Right renal cortex interstitium (tissue), 3 donors: ENCODE measurements around the gene SUFU. TPM values are rescaled to one million over a fixed set of nuclear protein-coding genes. Genes with fewer than 3 reads are reported as not detected.
"Not testable (repeated sequence)": the region's sequence is repeated elsewhere in the genome, so short reads cannot be mapped to it uniquely, and the experiment has no call there.

ENCODE experiments used
- DNase-seq, 3 donors: peaks; one replicate each; pipeline ENCODE4 v3.0.0-alpha.2; 2013; ENCODE audit warnings: low read depth in 3 of 3, low spot score in 2 of 3
- polyA plus RNA-seq, 3 donors: library from polyadenylated mRNA; unstranded; fragments of 120-200 nt; gene quantifications; one replicate each; pipeline ENCODE4 v1.2.1, GENCODE V29; 2013; ENCODE audit not compliant: insufficient read length in 3 of 3

The SUFU gene
- polyA plus RNA-seq: 10 to 100 TPM; 24.1 to 30.0 (median 27.6) TPM

DNA sequence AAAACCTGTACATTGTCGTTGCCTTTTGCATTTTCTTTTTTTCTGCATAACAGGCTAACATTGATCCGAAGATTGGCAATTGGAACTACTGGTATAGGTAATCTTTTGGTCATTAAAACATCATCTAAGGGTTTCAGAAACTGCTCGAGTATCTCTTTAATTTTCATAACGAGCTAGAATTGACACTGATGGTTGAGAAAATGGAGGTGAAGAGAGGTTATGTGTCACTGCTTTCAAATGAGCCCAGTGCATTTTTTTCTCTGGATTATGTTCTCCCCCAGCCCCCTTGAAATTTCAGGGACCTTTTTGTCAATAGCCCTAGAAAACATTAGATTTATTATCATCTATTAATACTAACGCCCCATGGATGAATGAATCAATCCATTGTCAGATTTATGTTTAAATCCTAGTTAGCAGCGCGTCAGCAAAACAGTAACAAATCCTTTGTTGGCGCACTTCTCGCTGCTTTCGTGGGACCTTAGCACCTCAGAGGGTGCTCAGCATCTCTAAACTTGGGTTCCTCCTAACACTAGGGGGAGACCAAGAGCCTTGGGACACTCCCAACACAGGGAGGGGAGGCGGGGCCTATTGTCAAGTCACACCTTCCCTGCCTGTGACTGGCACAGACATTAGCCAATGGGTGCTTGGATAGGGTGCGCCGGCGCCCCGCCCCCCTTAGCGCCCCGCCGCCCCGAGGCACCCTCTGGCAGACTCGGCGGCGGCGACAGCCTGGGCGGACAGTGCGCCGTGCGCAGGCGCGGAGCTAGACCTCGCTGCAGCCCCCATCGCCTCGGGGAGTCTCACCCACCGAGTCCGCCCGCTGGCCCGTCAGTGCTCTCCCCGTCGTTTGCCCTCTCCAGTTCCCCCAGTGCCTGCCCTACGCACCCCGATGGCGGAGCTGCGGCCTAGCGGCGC lies at the start of gene SUFU:
Gene SUFU, plus strand, starts transcription at position 709 of the 915 bp plus-strand sequence. Its CDS starts 181 bp downstream, at position 890.
- peak; percentile 98 for DNase-seq

DNA sequence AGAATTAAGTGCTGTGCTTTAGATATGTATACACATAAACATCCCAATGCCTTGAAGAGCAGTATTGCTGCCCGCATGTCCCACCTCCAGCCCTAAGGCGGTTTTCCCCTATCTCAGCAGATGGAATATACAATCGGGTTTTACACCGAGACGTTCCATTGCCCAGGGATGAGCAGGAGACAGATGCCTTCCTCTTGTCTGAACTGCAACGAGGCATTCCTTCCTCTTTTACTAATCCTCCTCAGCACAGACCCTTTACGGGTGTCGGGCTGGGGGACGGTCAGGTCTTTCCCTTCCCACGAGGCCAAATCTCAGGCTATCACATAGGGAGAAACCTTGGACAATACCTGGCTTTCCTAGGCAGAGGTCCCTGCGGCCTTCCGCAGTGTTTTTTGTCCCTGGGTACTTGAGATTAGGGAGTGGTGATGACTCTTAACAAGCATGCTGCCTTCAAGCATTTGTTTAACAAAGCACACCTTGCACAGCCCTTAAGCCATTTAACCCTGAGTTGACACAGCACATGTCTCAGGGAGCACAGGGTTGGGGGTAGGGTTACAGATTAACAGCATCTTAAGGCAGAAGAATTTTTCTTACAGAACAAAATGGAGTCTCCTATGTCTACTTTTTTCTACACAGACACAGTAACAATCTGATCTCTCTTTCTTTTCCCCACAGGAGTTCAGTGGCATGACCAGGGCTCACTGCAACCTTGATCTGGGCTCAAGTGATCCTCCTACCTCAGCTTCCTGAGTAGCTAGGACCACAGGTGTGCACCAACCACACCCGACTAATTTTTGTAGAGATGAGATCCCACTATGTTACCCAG lies 48.9 kb upstream of the SUFU start:
- DNase-seq: not testable (repeated sequence)

DNA sequence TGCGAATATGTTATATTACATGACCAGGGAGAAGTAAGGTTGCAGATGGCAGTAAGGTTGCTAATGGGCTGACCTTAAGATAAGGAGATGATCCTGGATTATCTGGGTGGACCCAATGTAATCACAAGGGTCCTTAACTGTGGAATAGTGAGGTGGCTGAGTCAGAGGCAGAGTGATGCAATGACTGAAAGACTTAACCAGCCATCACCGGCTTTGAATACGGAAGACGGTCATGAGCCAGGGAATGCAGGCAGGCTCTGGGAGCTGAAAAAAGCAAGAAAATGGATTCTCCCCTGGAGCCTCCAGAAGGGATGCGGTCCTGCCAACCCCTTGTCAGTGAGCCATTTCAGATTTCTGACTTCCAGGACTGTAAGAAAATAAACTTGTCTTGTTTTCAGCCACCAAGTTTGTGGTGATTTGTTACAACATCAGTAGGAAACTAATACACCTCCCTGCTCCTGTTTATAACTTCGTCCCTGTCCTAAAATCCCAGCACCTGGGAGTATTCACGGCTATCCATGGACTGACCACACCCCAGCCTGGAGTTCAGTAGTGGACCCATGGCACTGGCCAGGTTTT lies 47.8 kb upstream of the SUFU start:
- no peak for DNase-seq

DNA sequence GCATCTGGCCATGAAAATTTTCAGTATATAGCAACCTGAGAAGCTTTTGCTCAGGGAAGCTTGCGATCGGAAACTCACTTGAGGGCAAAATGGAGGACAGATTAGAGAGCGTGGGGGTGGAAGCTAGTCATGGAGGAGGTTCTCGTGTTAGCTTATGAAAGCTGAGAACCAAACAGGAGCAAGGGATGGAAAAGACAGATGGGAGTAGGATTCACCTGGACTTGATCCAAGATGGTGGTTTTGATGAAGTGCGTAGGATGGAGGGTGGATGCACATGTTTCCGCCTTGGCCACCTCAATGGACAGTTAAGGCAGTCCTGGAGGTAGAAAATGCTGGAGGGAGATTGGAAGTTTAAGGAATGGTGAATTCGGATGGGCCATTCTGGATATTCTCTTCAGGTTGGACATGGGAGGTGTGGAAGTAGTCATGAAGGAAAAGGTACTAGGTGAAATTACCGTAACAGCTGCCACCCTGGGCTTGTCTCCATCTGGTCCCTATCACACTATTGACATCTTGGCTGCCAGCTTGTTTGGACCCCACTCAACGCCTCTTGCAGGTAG lies 46.1 kb upstream of the SUFU start:
- DNase-seq: no peak

DNA sequence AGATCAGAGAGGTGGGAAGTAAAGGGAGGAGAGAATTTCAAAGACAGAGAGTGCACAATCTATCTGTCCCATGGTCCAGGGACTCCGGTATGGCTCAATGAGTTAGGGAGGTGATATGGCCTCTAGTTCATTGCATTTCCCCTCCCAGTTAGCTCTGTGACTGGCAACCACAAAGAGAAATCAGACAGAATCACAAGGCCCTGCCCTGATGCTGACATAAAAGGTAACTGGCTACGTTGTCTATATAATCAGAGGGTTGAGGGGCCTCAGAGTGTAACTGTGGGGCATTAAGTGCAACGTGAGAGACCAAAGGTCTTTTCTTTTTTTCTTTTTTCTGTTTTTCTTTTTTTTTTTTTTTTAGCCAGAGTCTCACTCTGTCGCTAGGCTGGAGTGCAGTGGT lies 45.1 kb upstream of the SUFU start:
- no peak for DNase-seq

DNA sequence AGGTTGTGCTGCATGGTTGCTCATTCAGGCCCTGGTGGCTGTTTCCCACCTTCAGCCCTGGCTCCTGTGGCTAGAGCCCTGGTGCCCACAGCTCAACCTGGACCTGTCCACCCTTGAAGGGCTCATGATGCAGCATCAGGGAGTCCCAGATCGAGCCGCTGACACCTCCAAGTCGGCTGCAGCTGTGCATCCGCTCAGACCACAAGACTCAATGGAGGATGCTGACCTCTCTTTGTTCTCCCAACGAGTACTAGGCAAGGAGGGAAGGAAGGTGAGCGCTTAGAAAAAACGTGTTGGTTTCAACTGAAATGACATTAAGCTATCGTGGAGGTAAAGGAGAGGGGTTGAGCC lies 43.0 kb upstream of the SUFU start:
- no peak for DNase-seq

DNA sequence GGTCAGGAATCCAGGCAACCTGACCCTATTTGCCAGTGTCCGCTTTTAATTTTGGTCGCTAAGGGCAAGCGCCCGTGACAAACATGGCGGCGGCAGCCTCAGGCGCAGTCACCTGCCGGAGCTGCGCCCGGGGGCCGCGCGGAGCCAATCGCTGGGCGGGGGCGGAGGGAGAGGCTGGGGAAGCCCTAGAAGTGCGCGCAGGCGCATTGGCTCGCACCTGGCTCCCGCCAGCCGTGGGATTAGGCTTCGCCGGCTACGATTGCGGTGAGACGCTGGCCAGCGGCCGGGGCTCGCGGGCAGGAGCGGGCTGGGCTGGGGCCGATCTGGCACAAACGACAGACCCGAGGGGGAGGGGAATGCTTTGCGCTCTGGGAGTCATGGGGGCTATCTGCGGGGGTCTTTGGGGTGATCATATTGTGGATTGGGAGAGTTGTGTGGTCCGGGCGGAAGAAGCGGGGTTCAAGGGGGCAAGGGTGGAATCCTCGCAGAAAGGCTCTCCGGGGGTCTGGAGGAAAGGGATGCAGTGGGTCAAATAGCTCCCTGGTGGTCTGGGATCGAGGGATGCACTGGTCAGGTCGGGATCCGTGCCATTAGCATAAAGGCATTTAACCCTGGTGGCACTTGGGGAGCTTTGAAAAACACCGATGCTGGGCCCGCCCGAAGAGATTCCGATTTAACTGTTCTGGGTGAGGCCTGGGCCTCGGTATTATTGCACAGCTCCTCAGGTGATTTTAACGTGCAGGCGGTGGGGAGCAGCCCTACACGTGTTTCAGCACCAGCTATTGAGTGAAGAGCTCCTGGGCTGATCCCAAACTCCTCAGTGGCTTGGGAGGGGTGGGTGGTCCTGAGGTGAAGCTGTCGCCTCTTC lies 42.4 kb upstream of the SUFU start:
- DNase-seq: peak in 2 of 3 donors; percentile 73 to 82

DNA sequence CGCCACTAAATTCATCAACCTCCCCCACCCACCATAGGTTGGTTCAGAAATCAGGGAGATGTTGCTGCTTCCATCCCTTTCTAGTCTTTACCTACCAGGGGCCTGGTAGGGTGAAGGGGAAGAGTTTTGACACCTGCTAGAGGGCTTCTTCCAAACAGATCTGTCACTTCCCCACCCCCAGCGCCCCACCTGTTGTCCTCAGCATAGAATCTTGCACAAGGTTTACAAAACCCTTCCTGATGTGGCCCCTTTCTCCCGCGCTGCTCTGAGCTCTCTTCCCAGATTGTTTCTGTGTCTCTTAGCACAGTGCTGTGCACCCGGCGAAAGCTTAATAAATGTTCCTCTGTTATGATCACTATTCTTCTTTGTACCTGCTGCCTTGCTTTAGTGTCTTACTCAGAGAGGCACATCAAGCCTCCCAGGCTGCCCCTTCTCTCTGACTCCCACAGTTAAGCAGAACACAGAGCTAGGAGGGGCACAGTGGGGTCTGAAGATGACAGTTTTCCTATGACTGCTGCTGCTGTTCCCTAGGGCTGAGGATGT lies 41.2 kb upstream of the SUFU start:
- no peak for DNase-seq

DNA sequence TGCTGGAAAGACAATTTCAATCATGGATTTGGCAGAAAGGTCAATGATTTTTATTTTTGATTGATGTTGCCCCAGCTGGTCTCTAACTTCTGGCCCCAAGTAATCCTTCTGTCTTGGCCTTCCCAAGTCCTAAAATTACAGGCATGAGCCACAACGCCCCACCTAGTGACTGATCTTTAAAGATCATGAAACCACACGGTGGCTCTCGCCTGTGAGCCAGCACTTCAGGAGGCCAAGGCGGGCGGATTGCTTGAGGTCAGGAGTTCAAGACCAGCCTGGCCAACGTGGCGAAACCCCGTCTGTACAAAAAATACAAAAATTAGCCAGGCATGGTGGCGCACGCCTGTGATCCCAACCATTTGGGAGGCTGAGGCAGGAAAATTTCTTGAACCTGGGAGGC lies 39.8 kb upstream of the SUFU start:
- DNase-seq: no peak

DNA sequence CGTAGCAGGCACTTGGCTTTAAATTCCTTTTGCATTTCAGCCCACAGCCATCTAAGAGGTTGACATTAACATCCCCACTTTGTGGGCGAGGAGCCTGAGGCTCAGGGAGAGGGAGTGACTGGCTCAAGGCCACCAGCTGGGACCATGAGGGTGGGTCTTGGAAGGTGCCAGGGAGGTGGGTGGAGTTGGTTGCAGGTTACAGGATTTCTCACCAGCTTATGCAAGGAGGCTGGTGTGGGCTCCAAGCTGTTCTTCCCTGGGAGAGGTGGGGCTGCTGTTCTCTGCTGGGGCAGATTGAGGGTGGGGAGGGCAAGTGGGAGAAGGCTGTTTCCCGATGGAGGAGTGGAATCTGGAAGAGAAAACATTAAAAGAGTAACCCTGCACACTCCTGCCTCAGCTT lies 38.3 kb upstream of the SUFU start:
- DNase-seq: no peak

DNA sequence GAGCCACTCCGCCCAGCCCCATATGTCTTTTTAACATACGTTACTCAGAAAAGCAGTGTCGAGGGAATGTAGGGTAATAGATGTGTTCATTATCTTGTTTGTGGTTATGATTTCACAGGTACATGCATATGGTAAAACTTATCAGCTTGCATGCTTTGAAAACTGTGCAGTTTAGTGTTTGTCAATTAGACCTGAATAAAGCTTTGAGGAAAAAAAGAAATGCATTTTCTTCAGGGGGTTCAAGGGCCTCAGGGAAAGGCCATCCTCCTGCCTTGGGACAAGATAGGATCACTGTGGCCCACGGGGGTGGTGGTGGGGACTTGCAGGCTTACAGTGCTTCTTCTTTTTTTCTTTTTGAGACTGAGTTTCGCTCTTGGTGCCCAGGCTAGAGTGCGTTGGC lies 36.5 kb upstream of the SUFU start:
- DNase-seq: no peak

DNA sequence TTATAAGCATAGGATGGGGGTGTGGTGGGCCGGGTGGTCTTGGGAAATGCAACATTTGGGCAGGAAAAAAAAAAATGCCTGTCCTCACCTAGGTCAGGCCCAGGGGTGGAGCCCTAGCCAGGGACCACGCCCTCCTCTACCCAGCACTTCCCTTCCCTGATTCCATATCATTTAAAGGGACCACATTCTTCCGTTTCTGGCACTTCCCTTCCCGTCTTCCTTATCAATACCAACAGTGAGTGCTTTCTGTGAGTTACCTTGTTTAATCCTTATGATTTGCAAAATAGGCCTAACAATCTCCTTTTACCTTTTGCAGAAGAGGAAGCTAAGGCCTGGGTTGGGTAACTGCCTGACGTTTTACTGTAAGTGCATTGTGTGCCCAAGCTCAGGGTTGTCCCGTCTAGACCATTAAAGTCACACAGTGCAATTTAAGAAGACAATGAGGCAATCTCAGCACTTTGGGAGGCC lies 35.8 kb upstream of the SUFU start:
- no peak for DNase-seq

DNA sequence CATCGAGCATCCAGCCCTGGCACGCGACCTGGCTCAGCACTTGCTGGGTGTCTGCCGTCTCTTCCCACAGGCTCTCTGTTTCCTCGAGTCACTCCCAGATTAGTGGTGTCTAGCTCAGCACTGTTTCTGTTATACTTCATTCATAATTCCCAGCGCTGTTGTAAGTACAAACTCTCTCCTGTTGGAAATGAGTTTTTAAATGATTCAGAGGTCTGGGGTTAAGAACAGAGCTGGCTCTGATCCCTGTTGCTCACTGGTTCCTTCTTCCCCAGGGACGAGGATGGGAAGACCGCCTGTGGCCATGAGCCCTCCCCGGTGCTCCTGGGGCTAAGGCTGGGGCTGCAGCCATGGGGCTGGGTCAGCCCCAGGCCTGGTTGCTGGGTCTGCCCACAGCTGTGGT lies 35.1 kb upstream of the SUFU start:
- DNase-seq: no peak

DNA sequence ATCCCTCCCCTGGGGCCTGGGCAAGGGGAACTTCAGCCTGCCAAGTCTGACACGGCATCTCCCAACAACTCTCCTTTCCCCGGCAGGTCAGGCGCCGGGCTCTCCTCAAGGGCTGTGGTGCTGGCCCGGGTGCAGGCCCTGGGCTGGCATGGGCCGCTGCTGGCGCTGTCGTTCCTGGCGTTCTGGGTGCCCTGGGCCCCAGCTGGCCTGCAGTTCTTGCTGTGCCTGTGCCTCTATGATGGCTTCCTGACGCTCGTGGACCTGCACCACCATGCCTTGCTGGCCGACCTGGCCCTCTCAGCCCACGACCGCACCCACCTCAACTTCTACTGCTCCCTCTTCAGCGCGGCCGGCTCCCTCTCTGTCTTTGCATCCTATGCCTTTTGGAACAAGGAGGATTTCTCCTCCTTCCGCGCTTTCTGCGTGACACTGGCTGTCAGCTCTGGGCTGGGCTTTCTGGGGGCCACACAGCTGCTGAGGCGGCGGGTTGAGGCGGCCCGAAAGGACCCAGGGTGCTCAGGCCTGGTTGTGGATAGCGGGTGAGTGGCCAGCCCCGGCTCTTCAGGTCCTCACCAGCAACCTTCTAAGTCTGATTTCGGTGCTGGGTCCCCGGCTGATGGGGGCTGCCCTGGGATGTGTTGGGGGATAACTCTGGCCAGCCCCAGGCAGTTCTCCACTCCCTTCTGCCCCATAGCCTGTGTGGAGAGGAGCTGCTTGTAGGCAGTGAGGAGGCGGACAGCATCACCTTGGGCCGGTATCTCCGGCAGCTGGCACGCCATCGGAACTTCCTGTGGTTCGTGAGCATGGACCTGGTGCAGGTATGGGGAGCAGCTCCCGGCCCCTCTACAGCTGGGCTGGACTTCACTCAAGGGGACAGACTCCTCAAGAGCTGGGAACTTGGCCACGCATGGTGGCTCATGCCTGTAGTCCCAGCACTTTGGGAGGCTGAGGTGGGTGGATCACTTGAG lies 32.9 kb upstream of the SUFU start:
- DNase-seq: no peak

DNA sequence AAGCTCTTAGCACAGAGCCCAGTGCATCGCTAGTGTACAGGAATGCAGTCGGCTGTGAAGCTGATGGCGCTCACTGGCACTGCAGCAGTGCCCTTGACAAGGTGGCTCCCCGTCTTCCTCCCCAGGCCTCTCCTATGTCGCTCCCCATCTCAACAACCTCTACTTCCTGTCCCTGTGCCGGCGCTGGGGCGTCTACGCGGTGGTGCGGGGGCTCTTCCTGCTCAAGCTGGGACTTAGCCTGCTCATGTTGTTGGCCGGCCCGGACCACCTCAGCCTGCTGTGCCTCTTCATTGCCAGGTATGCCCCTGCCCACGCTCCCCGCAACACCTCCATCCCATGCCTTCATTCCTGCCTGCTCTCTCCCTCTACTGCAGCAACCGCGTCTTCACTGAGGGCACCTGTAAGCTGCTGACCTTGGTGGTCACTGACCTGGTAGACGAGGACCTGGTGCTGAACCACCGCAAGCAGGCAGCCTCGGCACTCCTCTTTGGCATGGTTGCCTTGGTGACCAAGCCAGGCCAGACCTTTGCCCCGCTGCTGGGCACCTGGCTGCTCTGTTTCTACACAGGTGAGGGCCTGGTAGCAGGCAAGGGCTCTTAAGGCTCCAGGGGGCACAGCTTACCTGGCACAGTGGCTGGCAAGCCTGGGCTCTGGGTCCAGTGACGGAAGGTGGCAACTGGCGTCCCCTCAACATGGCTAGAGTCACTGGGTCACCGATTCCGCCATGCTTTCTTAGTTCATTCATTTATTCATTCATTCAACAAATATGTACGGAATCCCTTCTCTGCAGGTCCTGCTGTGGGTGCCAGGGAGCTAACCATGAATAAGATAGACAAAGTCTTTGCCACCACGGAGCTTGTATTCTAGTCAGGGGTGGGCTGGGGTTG lies 30.1 kb upstream of the SUFU start:
- no peak for DNase-seq

DNA sequence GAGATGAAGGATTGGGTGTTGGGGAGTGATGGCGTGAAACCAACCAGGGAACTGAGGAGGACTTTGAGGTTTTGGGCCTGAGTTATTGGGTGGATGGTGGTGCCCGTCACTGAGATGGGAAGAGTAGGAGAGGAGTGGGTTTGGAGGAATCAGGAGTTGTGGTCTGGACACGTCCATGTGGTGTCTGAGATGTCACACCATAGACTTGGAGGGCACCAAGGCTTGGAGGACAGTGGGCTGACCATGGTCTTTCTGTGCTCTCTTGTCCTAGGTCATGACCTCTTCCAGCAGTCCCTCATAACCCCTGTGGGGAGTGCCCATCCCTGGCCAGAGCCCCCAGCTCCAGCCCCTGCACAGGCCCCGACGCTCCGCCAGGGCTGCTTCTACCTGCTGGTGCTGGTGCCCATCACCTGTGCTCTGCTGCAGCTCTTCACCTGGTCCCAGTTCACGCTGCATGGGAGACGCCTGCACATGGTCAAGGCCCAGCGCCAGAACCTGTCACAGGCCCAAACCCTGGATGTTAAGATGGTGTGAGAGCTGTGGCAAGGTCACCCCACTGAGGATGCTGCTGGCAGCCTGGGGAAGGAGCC lies 28.2 kb upstream of the SUFU start:
- DNase-seq: no peak

DNA sequence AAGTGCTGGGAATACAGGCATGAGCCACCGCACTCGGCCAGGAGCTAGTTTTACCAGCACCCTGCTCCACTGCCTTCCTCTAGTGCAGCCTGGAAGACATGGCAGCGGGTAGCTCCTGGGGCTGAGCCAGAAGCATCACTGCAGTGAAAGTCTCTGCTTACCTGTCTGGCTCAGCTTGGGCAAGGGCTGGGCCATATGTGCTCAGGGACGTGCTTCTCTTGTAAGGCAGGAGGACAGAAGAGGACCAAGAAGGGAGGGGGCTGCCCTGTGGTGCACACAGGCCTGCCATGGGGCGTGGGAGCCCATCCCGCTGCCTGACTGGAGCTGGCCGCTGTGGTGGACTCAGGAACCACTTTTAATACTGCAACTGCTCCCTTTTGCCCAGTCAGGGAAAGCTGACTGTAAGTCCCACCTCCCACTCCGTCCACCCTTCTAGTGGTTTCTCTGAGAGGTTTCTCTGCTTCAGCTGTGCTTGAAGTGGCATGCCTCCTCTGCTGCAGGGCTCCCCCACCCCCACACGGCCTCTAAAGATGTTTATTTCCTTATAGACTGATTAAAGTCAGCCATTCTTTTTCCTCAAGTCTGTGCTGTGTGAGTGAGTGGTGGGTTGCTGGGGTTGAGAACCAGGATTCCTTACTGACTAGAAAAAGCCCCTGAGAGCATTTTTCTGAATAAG lies 27.2 kb upstream of the SUFU start:
- DNase-seq: no peak
